ENCODE results near the gene WBP11. TPM values are rescaled to one million over a fixed set of nuclear protein-coding genes. Genes with fewer than 3 reads are reported as not detected.

The WBP11 gene
- total RNA-seq, 1 donor from 2014 or later: 17.3 TPM

- DNase-seq (ENCODE audit: low read depth, low spot score): no peak
These were observed 22.0 kb upstream of the WBP11 start for GRCh38 chr12:14825256-14825655.

- DNase-seq (ENCODE audit: low read depth, low spot score): no peak
These were observed 20.8 kb upstream of the WBP11 start for GRCh38 chr12:14824012-14824634.

GRCh38 chr12:14814014-14814413, 10.7 kb upstream of the WBP11 start, which contains the start of gene SMCO3:
Gene SMCO3, minus strand, starts transcription at chr12:14814182. Its CDS starts 7,502 bp downstream, at chr12:14806680.
- no peak for DNase-seq (ENCODE audit: low read depth, low spot score)

GRCh38 chr12:14811486-14811885, 8.2 kb upstream of the WBP11 start:
- DNase-seq (ENCODE audit: low read depth, low spot score): no peak

- no peak for DNase-seq (ENCODE audit: low read depth, low spot score)
These were observed 7.7 kb upstream of the WBP11 start for GRCh38 chr12:14810953-14811483.

- no peak for DNase-seq (ENCODE audit: low read depth, low spot score)
These were observed 7.1 kb upstream of the WBP11 start for GRCh38 chr12:14810167-14810952.

GRCh38 chr12:14803830-14804160, 517 bp upstream of the WBP11 start:
- no peak for DNase-seq (ENCODE audit: low read depth, low spot score)

GRCh38 chr12:14802721-14803010, 612 bp downstream of the WBP11 start:
- DNase-seq (ENCODE audit: low read depth, low spot score): no peak

GRCh38 chr12:14802247-14802646, 1.0 kb downstream of the WBP11 start:
- no peak for DNase-seq (ENCODE audit: low read depth, low spot score)

- DNase-seq (ENCODE audit: low read depth, low spot score): no peak
These were observed 8.2 kb downstream of the WBP11 start for GRCh38 chr12:14795028-14795448.

GRCh38 chr12:14785568-14785967, 17.7 kb downstream of the WBP11 start:
- no peak for DNase-seq (ENCODE audit: low read depth, low spot score)

- no peak for DNase-seq (ENCODE audit: low read depth, low spot score)
These were observed 18.8 kb downstream of the WBP11 start for GRCh38 chr12:14784471-14784870.

GRCh38 chr12:14782756-14783155, 20.5 kb downstream of the WBP11 start:
- DNase-seq (ENCODE audit: low read depth, low spot score): no peak

- DNase-seq (ENCODE audit: low read depth, low spot score): no peak
These were observed 21.7 kb downstream of the WBP11 start for GRCh38 chr12:14781563-14781962.

GRCh38 chr12:14780859-14781258, 22.4 kb downstream of the WBP11 start:
- no peak for DNase-seq (ENCODE audit: low read depth, low spot score)

GRCh38 chr12:14779834-14780233, 23.4 kb downstream of the WBP11 start:
- no peak for DNase-seq (ENCODE audit: low read depth, low spot score)

- no peak for DNase-seq (ENCODE audit: low read depth, low spot score)
These were observed 26.0 kb downstream of the WBP11 start for GRCh38 chr12:14777271-14777670.

GRCh38 chr12:14776236-14776961, 26.9 kb downstream of the WBP11 start:
- no peak for DNase-seq (ENCODE audit: low read depth, low spot score)

- DNase-seq (ENCODE audit: low read depth, low spot score): no peak
These were observed 27.7 kb downstream of the WBP11 start for GRCh38 chr12:14775636-14775980.

- DNase-seq (ENCODE audit: low read depth, low spot score): no peak
These were observed 28.2 kb downstream of the WBP11 start for GRCh38 chr12:14774906-14775635.

GRCh38 chr12:14774074-14774905, 29.0 kb downstream of the WBP11 start:
- DNase-seq (ENCODE audit: low read depth, low spot score): peak; percentile 89

Measured in pulmonary artery endothelial cell (primary cell).